Measurements from ENCODE around the gene MXRA8. TPM values are rescaled to one million over a fixed set of nuclear protein-coding genes. Genes with fewer than 3 reads are reported as not detected.
A peak's percentile ranks its signal among the peaks of the same experiment; 100 is the strongest.

MXRA8 gene
- total RNA-seq, 4 donors from 2014 or later, result 34.1 to 76.1 (median 35.9) TPM

DNA sequence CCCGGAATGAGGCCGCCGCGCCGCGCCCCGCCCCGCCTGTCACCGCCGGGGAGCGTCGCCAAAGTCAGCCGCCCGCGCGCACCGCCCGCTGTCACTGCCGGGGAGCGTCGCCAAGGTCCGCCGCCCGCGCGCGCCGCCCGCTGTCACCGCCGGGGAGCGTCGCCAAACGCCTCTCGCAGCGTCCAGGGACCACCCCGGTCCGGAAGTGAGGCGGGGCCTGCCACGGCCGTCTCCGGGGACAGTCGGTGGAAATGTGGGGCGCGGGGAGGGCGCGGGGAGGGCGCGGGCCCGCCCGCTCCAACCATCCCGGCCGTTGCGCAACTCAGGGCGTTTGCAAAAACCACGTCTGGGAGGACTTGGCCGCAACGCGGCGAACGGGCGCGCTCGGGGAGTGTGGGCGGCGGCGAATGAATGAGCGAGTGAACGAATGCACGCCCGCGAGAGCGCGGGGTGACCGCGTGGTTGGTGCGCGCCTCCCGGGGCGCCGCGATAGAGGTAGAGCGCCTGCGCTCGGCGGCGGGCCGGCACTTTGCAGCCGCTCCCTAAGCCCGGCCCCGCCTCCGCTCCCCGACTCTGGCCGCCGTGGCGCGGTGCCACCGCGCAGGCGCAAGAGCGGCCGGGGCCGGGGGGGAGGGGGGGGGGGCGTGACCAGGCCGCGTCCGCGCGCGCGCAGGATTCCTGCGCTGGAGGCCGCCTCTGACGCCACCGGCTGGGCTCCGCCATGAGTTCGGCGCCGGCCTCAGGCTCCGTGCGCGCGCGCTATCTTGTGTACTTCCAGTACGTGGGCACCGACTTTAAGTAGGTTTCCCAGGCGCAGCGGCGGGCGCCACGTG is 50.2 kb downstream of the MXRA8 start, which contains the start of the genes ACAP3 and PUSL1:
Gene ACAP3, minus strand, starts transcription at position 8 of the 833 bp plus-strand sequence. CDS start 115 bp downstream, outside the sequence.
Gene PUSL1, plus strand, starts transcription at position 675 of the 833 bp plus-strand sequence. Its CDS starts 47 bp downstream, at position 722.
- WGBS, 2 donors, result 2 to 3% methylated on average over 8 to 33 of the region's 131 CpGs
- peak within 1 kb of the TSS; percentile 74 for H3K4me3 ChIP-seq (ENCODE audit: low read depth, poor library complexity, severe bottlenecking)
- DNase-seq (ENCODE audit: low spot score in 2 of 2), result peak; percentile 91 to 98
- TF ChIP-seq POLR2A (IDR thresholded peaks at IDR 0.05), result no peak
- peak in 1 of 3 donors; percentile 31 for TF ChIP-seq CTCF (IDR thresholded peaks at IDR 0.05)
- intact Hi-C loops (cut with DNase I; ENCODE audit: low total_unique reads), result no loop called here

- intact Hi-C loops (cut with DNase I; ENCODE audit: low total_unique reads), result no loop called here
- no peak for DNase-seq (ENCODE audit: low spot score in 2 of 2)
- TF ChIP-seq CTCF (IDR thresholded peaks at IDR 0.05) (no peak), POLR2A (IDR thresholded peaks at IDR 0.05) (no peak)
- 0 to 1% methylated on average over 14 to 25 of the region's 83 CpGs for WGBS, 2 donors
- peak overlapping the region; percentile 45 for H3K4me3 ChIP-seq (ENCODE audit: low read depth, poor library complexity, severe bottlenecking)
Observed at GRCh38 chr1:1307261-1307922, 51.0 kb downstream of the MXRA8 start.

DNA sequence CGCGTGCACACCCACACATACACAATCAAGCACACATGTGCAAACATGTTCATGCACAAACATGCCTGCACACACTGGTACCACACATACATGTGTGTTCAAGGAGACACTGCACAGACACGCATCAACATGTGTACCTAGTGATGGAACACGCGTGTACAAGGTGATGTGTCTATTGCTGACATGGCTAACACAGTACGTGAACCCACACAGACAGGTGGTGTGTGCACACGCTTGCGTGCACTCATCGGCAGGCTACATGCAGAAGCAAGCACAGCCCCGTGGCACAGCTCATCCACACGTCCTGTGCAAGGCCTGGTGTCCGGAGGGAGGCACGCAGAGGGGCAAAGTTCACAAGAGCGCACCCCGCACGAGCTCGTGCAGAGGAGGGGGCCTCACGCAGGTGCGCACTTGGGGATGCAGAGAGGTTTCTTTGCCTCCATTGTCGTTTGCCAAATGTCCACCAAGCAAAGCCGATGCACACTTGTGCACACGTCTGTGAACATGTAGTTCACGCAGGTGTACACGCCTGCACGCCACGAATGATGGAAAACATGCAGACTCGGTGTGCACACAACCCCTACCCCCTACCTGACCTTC is 51.6 kb downstream of the MXRA8 start:
- DNase-seq (ENCODE audit: low spot score in 2 of 2), result no peak
- WGBS, 2 donors, result 14 to 33% methylated on average over 19 to 26 of the region's 27 CpGs
- peak overlapping the region; percentile 45 for H3K4me3 ChIP-seq (ENCODE audit: low read depth, poor library complexity, severe bottlenecking)
- intact Hi-C loops (cut with DNase I; ENCODE audit: low total_unique reads), result no loop called here
- TF ChIP-seq CTCF (IDR thresholded peaks at IDR 0.05) (no peak), POLR2A (IDR thresholded peaks at IDR 0.05) (no peak)

DNA sequence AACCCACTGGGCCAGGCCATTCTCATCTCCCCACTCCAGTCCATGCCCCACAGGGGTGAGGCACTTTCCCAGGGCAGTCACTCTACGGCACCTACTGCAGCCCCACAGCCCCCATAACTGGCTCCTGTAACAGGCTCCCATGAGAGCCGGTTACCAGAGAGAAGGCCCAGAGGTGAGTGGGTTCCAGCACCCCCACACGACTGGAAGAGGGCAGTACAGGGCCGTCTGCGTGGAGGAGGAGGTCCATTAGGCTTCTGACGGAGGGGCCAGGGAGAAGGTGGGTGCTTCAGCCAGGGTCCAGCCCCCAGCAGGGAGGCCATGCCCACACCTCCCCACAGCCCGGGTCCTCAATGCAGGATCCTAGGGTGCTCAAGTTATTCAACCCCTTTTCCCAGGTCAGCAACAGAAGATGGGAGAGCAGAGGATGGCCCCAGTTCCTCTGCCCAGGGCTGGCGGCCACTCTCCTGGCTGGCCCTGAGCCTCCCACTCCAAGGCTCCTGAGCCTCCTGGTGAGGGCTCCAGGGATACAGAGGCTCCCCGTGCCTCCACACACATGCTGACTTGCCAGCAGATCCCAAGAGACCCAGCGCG is 52.2 kb downstream of the MXRA8 start:
- WGBS, 2 donors, result 11 to 18% methylated on average over 9 to 10 of the region's 11 CpGs
- TF ChIP-seq POLR2A (IDR thresholded peaks at IDR 0.05), result no peak
- no peak for TF ChIP-seq CTCF (IDR thresholded peaks at IDR 0.05)
- no peak for DNase-seq (ENCODE audit: low spot score in 2 of 2)
- intact Hi-C loops (cut with DNase I; ENCODE audit: low total_unique reads), result no loop called here
- no peak overlapping the region for H3K4me3 ChIP-seq (ENCODE audit: low read depth, poor library complexity, severe bottlenecking)

DNA sequence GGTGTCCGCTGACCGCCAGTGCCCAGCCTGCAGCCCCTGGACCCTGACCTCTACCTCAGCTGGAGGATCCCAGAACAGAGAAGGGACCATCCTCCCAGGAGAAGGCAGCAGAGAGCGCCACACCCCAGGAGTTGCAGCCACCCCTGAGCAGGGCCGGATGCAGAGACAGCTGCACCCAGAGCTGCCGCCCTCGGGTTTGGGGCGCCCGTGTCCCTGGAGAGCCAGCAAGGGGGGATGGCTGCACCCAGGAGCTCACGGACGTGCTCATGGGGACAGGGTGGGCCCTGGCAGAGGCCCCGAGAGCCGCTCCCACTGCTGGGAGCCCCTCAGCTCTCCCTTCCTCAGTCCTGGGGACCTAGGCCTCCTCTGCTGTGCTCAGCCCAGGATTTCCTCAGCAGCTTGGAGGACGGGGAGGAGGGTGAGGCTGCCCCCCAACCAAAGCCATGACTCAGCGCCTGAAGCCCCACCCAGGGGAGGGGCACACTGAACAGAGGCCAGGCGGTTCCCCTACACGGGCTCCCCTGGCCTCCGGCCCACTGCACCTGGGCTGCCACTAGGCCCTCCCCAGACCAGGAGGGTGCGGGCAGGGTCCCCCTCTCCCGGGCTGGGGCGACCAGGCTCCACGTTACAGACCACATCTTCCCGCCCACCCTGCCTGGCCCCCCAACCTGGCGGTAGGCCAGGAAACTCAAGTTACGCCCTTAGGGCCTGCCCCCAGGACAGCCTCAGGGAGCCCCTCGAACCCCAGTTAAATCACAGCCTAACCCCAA is 52.9 kb downstream of the MXRA8 start:
- peak; percentile 81 to 97 for DNase-seq (ENCODE audit: low spot score in 2 of 2)
- WGBS, 2 donors, result 3 to 5% methylated on average over 9 of the region's 25 CpGs
- intact Hi-C loops (cut with DNase I; ENCODE audit: low total_unique reads), result no loop called here
- TF ChIP-seq CTCF (IDR thresholded peaks at IDR 0.05), result no peak
- TF ChIP-seq POLR2A (IDR thresholded peaks at IDR 0.05), result no peak
- H3K4me3 ChIP-seq (ENCODE audit: low read depth, poor library complexity, severe bottlenecking), result no peak overlapping the region
